Measurements from ENCODE around the gene TNFRSF1A. TPM values are rescaled to one million over a fixed set of nuclear protein-coding genes. Genes with fewer than 3 reads are reported as not detected.

Gene TNFRSF1A
- total and polyA plus RNA-seq, 2 of the 13 experiments (the other 11 are each of a cell fraction or from before 2014, with no cell fraction given) = 41.5 to 61.2 TPM

- TF ChIP-seq THAP11 (CRISPR knock-in tag; IDR thresholded peaks at IDR 0.05) (peak; percentile 60; the same call in 1 of the 2 replicates), ARHGAP35 (CRISPR knock-in tag; IDR thresholded peaks at IDR 0.05; ENCODE audit: borderline replicate concordance) (no peak), ZNF512 (CRISPR knock-in tag; IDR thresholded peaks at IDR 0.05) (no peak), GATAD1 (CRISPR knock-in tag; IDR thresholded peaks at IDR 0.05) (no peak), IKZF1 (IDR thresholded peaks at IDR 0.05) (no peak), ZNF780A (CRISPR knock-in tag; IDR thresholded peaks at IDR 0.05) (no peak; the same call in 1 of the 2 replicates), ZNF484 (CRISPR knock-in tag; IDR thresholded peaks at IDR 0.05; ENCODE audit: borderline replicate concordance, low read depth) (peak; percentile 46; the same call in 1 of the 2 replicates), HMG20B (CRISPR knock-in tag; conservative IDR thresholded peaks at IDR 0.05) (0 out of 2 replicates have a peak, but pooled peaks have one; percentile 18), SAFB2 (CRISPR knock-in tag; IDR thresholded peaks at IDR 0.05; ENCODE audit: borderline replicate concordance, low read depth) (peak; percentile 18; the same call in 1 of the 2 replicates), PAF1 (CRISPR knock-in tag; IDR thresholded peaks at IDR 0.05) (no peak), HNF4A (CRISPR knock-in tag; IDR thresholded peaks at IDR 0.05) (peak; percentile 85), PAXIP1 (CRISPR knock-in tag; conservative IDR thresholded peaks at IDR 0.05) (peak; percentile 93), PHF20 (CRISPR knock-in tag; IDR thresholded peaks at IDR 0.05) (peak; percentile 59; the same call in 1 of the 2 replicates), POLR2A (IDR thresholded peaks at IDR 0.05; ENCODE audit: insufficient read depth in 1 of 2, low read depth in 2 of 2, low read length in 2 of 2) (peak; percentile 37 to 74; a peak in 3 of 4 replicates), ZBTB49 (CRISPR knock-in tag; IDR thresholded peaks at IDR 0.05; ENCODE audit: borderline replicate concordance) (no peak), ZNF740 (CRISPR knock-in tag; IDR thresholded peaks at IDR 0.05) (no peak), HDAC1 (CRISPR knock-in tag; IDR thresholded peaks at IDR 0.05) (peak; percentile 77), ZNF121 (CRISPR knock-in tag; IDR thresholded peaks at IDR 0.05) (peak; percentile 71; the same call in 1 of the 2 replicates), ZFP36 (IDR thresholded peaks at IDR 0.05; ENCODE audit: borderline replicate concordance, low read depth, low read length, partially characterized antibody) (no peak), AHR (CRISPR knock-in tag; IDR thresholded peaks at IDR 0.05) (no peak; the same call in 1 of the 2 replicates), TSC22D2 (CRISPR knock-in tag; IDR thresholded peaks at IDR 0.05; ENCODE audit: borderline replicate concordance) (0 out of 2 replicates have a peak, but pooled peaks have one; percentile 20), REPIN1 (CRISPR knock-in tag; IDR thresholded peaks at IDR 0.05; ENCODE audit: borderline replicate concordance, low read depth) (no peak)
These were observed 21.6 kb upstream of the TNFRSF1A start (continued) for GRCh38 chr12:6363330-6364043.
